Neural progenitor cell (in vitro differentiated cells): Measurements from ENCODE around the gene RNF26. TPM values are rescaled to one million over a fixed set of nuclear protein-coding genes. Genes with fewer than 3 reads are reported as not detected.
A peak's percentile ranks its signal among the peaks of the same experiment; 100 is the strongest.

ENCODE experiments used
- DNase-seq: peaks from one replicate; pipeline ENCODE4 v3.0.0-alpha.2; 2016; ENCODE audit warnings: low spot score
- H2AFZ ChIP-seq: fragments of 200-600 bp; sonication (generic); replicated peaks from 2 replicates; pipeline ENCODE4 v1.6.1; 2016; ENCODE audit warnings: antibody characterized with exemption
- H3F3A ChIP-seq: fragments of 200-600 bp; sonication (generic); 2 replicates; pipeline ENCODE4 v1.6.1; 2016; ENCODE audit warnings: antibody characterized with exemption, low read depth
- H3K27ac ChIP-seq: fragments of 200-600 bp; sonication (generic); 2 replicates; pipeline ENCODE4 v1.5.1; 2016; ENCODE audit warnings: mild to moderate bottlenecking
- H3K27me3 ChIP-seq: fragments of 200-600 bp; sonication (generic); 2 replicates; pipeline ENCODE4 v1.6.1; 2016; ENCODE audit warnings: mild to moderate bottlenecking, moderate library complexity
- H3K36me3 ChIP-seq: fragments of 200-600 bp; sonication (generic); 2 replicates; pipeline ENCODE4 v1.5.1; 2016
- H3K4me1 ChIP-seq: fragments of 200-600 bp; sonication (generic); 2 replicates; pipeline ENCODE4 v1.6.1; 2016; ENCODE audit warnings: mixed run types
- H3K4me2 ChIP-seq: fragments of 200-600 bp; sonication (generic); 2 replicates; pipeline ENCODE4 v1.6.1; 2016
- H3K4me3 ChIP-seq: fragments of 200-600 bp; sonication (generic); 2 replicates; pipeline ENCODE4 v1.5.1; 2016
- H3K79me2 ChIP-seq: fragments of 200-600 bp; sonication (generic); 2 replicates; pipeline ENCODE4 v1.6.1; 2016; ENCODE audit warnings: low read depth
- H3K9ac ChIP-seq: fragments of 200-600 bp; sonication (generic); 2 replicates; pipeline ENCODE4 v1.6.1; 2016
- H3K9me3 ChIP-seq: fragments of 200-600 bp; sonication (generic); 2 replicates; pipeline ENCODE4 v1.5.1; 2016; ENCODE audit warnings: low read depth
- H4K20me1 ChIP-seq: fragments of 200-600 bp; sonication (generic); 2 replicates; pipeline ENCODE4 v1.6.1; 2016; ENCODE audit warnings: low read depth
- H3K27ac Mint-ChIP-seq: 3 replicates; pipeline ENCODE4 v1.8.0; 2021; ENCODE audit warnings: mixed read lengths
- H3K27me3 Mint-ChIP-seq: 2 replicates; pipeline ENCODE4 v1.8.0; 2022; ENCODE audit warnings: low read depth, mild to moderate bottlenecking, inconsistent platforms, moderate library complexity, mixed read lengths; ENCODE audit not compliant: insufficient read depth
- H3K36me3 Mint-ChIP-seq: 3 replicates; pipeline ENCODE4 v1.8.0; 2021; ENCODE audit warnings: mixed read lengths
- H3K4me1 Mint-ChIP-seq: 3 replicates; pipeline ENCODE4 v1.8.0; 2021; ENCODE audit warnings: mixed read lengths
- H3K4me3 Mint-ChIP-seq: 3 replicates; pipeline ENCODE4 v1.8.0; 2021; ENCODE audit warnings: mild to moderate bottlenecking, moderate library complexity, mixed read lengths
- H3K9me3 Mint-ChIP-seq: 3 replicates; pipeline ENCODE4 v1.8.0; 2020; ENCODE audit warnings: mixed read lengths
- EZH2 ChIP-seq: fragments of 200-600 bp; sonication (generic); IDR thresholded peaks from 2 replicates; pipeline ENCODE4 v1.6.1; 2017; ENCODE audit warnings: antibody characterized with exemption, mild to moderate bottlenecking, moderate library complexity
- EZH2phosphoT487 ChIP-seq: fragments of 200-600 bp; sonication (generic); IDR thresholded peaks from 2 replicates; pipeline ENCODE4 v1.6.1; 2017; ENCODE audit warnings: antibody characterized with exemption
- total RNA-seq: library from RNA; depleted of rRNA; stranded (reverse); fragments of >200 nt; gene quantifications from 2 replicates; pipeline ENCODE4 v1.2.3, GENCODE V29; 2015; ENCODE audit warnings: low replicate concordance
- TF ChIP-seq, protein P1 (sequence below): fragments of 200-600 bp; sonication (generic); IDR thresholded peaks from 2 replicates; pipeline ENCODE4 v1.5.1; 2017; ENCODE audit warnings: antibody characterized with exemption, mild to moderate bottlenecking

The RNF26 gene
- total RNA-seq, 1 donor from 2014 or later, result 17.1 TPM

DNA sequence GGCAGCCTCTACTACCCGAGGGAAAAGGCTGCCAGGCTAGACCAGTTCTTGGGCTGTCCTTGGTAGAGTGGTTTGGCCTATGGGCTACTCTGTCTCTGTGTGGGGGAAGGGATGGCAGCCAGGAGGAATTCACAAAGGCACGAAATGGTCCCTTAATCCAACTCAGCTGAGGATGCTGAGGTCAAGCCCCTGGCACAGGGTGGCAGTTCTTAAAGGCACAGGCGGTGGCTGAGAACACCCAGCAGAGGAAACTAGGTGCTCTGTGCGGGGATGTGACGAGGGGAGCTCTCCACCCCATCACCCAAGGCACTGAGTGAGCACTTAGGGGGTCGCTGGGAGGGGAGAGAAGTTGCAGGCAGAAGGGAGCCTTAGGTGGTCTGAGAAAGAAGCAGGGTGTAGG lies 12.3 kb downstream of the RNF26 start, which contains the start of gene MFRP:
TSS of gene MFRP (minus strand) at position 101 of the 400 bp plus-strand sequence. CDS start 192 bp downstream, outside the sequence.
- Mint-ChIP-seq H3K4me1 (peaks cover 32% of the 10 kb centered on the region), H3K27me3 (peaks cover 17% of the 10 kb centered on the region)
- no peak for DNase-seq

DNA sequence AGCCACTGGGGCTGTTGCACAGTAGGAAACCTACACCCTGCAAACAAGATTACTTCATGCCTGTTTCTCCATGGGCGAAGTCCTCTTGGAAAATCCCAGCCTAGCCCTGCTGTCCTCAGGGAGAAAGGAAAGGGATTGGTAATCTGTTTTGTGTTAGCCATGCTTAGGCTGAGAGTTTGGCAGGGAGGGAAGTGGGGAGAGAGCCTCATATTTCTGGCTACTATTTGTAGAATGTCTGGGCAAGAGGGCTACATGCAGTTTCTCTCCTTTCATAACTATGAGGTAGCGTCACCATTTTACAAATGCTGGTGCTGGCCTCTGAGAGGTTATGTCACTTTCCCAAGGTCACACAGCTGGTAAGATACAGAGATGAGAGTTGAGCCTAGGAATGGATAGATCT lies 12.9 kb downstream of the RNF26 start:
- H3K9me3 Mint-ChIP-seq, result peaks cover 3% of the 10 kb centered on the region
- Histone ChIP-seq H2AFZ (no peak overlapping the region), H3K9me3 (no peaks in the 10 kb centered on the region), H3K36me3 (no peaks in the 10 kb centered on the region), H3K27me3 (peaks cover 14% of the 10 kb centered on the region), H3K27ac (no peak overlapping the region), H4K20me1 (no peaks in the 10 kb centered on the region), H3K9ac (no peak overlapping the region), H3F3A (peaks cover 12% of the 10 kb centered on the region), H3K4me2 (no peak overlapping the region), H3K4me1 (peaks cover 13% of the 10 kb centered on the region), H3K4me3 (no peak overlapping the region), H3K79me2 (no peaks in the 10 kb centered on the region)
- no peaks in the 10 kb centered on the region for H3K36me3 Mint-ChIP-seq
- TF ChIP-seq, protein P1, sequence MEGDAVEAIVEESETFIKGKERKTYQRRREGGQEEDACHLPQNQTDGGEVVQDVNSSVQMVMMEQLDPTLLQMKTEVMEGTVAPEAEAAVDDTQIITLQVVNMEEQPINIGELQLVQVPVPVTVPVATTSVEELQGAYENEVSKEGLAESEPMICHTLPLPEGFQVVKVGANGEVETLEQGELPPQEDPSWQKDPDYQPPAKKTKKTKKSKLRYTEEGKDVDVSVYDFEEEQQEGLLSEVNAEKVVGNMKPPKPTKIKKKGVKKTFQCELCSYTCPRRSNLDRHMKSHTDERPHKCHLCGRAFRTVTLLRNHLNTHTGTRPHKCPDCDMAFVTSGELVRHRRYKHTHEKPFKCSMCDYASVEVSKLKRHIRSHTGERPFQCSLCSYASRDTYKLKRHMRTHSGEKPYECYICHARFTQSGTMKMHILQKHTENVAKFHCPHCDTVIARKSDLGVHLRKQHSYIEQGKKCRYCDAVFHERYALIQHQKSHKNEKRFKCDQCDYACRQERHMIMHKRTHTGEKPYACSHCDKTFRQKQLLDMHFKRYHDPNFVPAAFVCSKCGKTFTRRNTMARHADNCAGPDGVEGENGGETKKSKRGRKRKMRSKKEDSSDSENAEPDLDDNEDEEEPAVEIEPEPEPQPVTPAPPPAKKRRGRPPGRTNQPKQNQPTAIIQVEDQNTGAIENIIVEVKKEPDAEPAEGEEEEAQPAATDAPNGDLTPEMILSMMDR, result no peak
- no peak for TF ChIP-seq EZH2
- no peak for TF ChIP-seq EZH2phosphoT487
- peak overlapping the region; percentile 81 for H3K27ac Mint-ChIP-seq
- H3K27me3 Mint-ChIP-seq, result peaks cover 17% of the 10 kb centered on the region
- peaks cover 34% of the 10 kb centered on the region for H3K4me1 Mint-ChIP-seq
- no peak overlapping the region for H3K4me3 Mint-ChIP-seq
- no peak for DNase-seq

More for the DNA sequence above, 12.3 kb downstream of the RNF26 start, which contains the start of gene MFRP:
- Histone ChIP-seq H3F3A (peaks cover 12% of the 10 kb centered on the region), H3K9ac (no peak within 1 kb of the TSS), H3K27ac (no peak within 1 kb of the TSS), H3K4me3 (no peak within 1 kb of the TSS), H4K20me1 (no peaks in the 10 kb centered on the region), H3K36me3 (no peaks in the 10 kb centered on the region), H3K79me2 (no peaks in the 10 kb centered on the region), H3K4me2 (peak within 1 kb of the TSS; percentile 38), H2AFZ (no peak within 1 kb of the TSS), H3K4me1 (peaks cover 15% of the 10 kb centered on the region), H3K27me3 (peaks cover 20% of the 10 kb centered on the region), H3K9me3 (no peaks in the 10 kb centered on the region)
- H3K27ac Mint-ChIP-seq, result peak within 1 kb of the TSS; percentile 81
- TF ChIP-seq EZH2, result no peak
- TF ChIP-seq EZH2phosphoT487, result no peak
- TF ChIP-seq, protein P1, result no peak
- peaks cover 3% of the 10 kb centered on the region for H3K9me3 Mint-ChIP-seq
- no peak within 1 kb of the TSS for H3K4me3 Mint-ChIP-seq
- no peaks in the 10 kb centered on the region for H3K36me3 Mint-ChIP-seq

DNA sequence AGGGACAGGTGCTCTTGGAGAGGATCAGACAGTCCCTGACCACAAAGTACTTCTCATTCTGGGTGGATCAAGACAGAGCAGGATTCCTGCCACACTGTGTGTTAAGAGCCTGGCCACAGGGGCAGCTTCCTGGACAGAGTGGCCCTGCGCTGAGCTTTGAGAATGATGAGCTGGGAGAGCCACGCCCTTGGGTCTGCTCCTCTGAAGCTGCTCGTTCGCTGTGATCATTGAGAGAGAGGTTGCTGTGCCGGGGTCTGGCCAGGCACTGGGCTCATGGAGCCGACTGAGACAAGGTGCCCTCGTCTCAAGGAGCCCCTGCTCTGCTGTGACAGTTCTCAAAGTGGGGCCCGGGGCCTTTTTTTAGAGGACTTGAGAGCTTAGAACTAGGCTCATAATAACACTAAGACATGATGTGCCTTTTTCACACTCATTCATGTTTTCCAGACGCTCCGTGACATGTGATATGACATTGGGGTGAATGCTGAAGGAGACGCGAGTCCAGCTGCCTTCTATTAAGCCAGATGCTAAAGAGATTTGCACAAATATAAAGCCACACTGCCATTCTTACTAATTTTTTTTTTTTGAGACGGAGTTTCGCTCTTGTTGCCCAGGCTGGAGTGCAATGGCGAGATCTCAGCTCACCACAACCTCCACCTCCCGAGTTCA lies 13.7 kb downstream of the RNF26 start:
- peaks cover 12% of the 10 kb centered on the region for H3F3A ChIP-seq
- Mint-ChIP-seq H3K4me1 (peaks cover 40% of the 10 kb centered on the region), H3K4me3 (no peak overlapping the region), H3K9me3 (peaks cover 3% of the 10 kb centered on the region), H3K27me3 (peaks cover 17% of the 10 kb centered on the region), H3K36me3 (no peaks in the 10 kb centered on the region), H3K27ac (no peak overlapping the region)
- H3K27ac ChIP-seq, result no peak overlapping the region
- peaks cover 6% of the 10 kb centered on the region for H3K27me3 ChIP-seq
- no peaks in the 10 kb centered on the region for H3K9me3 ChIP-seq
- TF ChIP-seq EZH2phosphoT487 (no peak), EZH2 (no peak)
- TF ChIP-seq, protein P1, result no peak
- no peak overlapping the region for H2AFZ ChIP-seq
- no peak overlapping the region for H3K4me2 ChIP-seq
- no peak for DNase-seq
- no peaks in the 10 kb centered on the region for H4K20me1 ChIP-seq
- no peaks in the 10 kb centered on the region for H3K36me3 ChIP-seq
- peaks cover 13% of the 10 kb centered on the region for H3K4me1 ChIP-seq
- no peaks in the 10 kb centered on the region for H3K79me2 ChIP-seq
- no peak overlapping the region for H3K4me3 ChIP-seq
- H3K9ac ChIP-seq, result no peak overlapping the region
